Heart right ventricle (tissue), 16 donors: ENCODE measurements around the gene ACER3. TPM values are rescaled to one million over a fixed set of nuclear protein-coding genes. Genes with fewer than 3 reads are reported as not detected.
A peak's percentile ranks its signal among the peaks of the same experiment; 100 is the strongest.

Experiments
- ATAC-seq, 8 donors: fragments of 200-7000 bp; cut with Tn5 transposase; one replicate each; pipeline ENCODE4 v1.9.1; 2020; ENCODE audit warnings: mild to moderate bottlenecking in 8 of 8, moderate library complexity in 8 of 8, moderate number of reproducible peaks in 1 of 8
- DNase-seq, 2 donors: peaks; one replicate each; pipeline ENCODE4 v3.0.0-alpha.2; 2020
- H3K27ac ChIP-seq, 10 donors: fragments of 200-600 bp; sonication (generic) in 2 of 10; one replicate each; pipeline versions ENCODE4 v1.5.0 to v1.8.0; 2020 to 2022; ENCODE audit warnings: mild to moderate bottlenecking in 3 of 10
- H3K27me3 ChIP-seq, 7 donors: fragments of 200-600 bp; one replicate each; pipeline ENCODE4 v1.8.0; 2021 to 2022; ENCODE audit warnings: mild to moderate bottlenecking in 2 of 7
- H3K36me3 ChIP-seq, 9 donors: fragments of 200-600 bp; sonication (generic) in 1 of 9; one replicate each; pipeline versions ENCODE4 v1.5.0 to v1.8.0; 2020 to 2022; ENCODE audit warnings: mild to moderate bottlenecking in 2 of 9
- H3K4me1 ChIP-seq, 9 donors: fragments of 200-600 bp; sonication (generic) in 1 of 9; one replicate each; pipeline versions ENCODE4 v1.5.0 to v1.8.0; 2020 to 2022; ENCODE audit warnings: mild to moderate bottlenecking in 4 of 9
- H3K4me3 ChIP-seq, 10 donors: fragments of 200-600 bp; sonication (generic) in 2 of 10; one replicate each; pipeline versions ENCODE4 v1.5.0 to v1.8.0; 2020 to 2022; ENCODE audit warnings: mild to moderate bottlenecking in 7 of 10, moderate library complexity in 2 of 10
- H3K9me3 ChIP-seq, 11 donors: fragments of 200-600 bp in 10 of 11; sonication (generic) in 2 of 11; one replicate each; pipeline versions ENCODE4 v1.5.0 to v1.8.0; 2013 to 2022; ENCODE audit warnings: mild to moderate bottlenecking in 2 of 11, control low read depth in 1 of 11, moderate library complexity in 1 of 11
- WGBS, 2 donors: extraction: QIAGEN DNeasy Blood & Tissue Kit; methylation state at CpG; one replicate each; pipeline ENCODE4 v1.1.7; 2013; ENCODE audit warnings: inconsistent platforms in 1 of 2; 5-methylcytosine and 5-hydroxymethylcytosine counted together
- intact Hi-C, 10 donors: fragments of 100-400 bp; cut with DNase I; formaldehyde crosslinking; loops; one replicate each; pipeline versions ENCODE4 v1.11.1 to v1.14.2; 2022
- polyA plus RNA-seq, 2 donors: library from polyadenylated mRNA; stranded (reverse); fragments of 200-250 nt; gene quantifications; one replicate each; pipeline ENCODE4 v1.2.3, GENCODE V29; 2013
- total RNA-seq, 10 donors: library from RNA; stranded (reverse); fragmentation: NEBNext Ultra II Directional in 3 of 10; extraction: Animal tissue kit (Norgen Biotek cat#: 25700) in 3 of 10; gene quantifications; one replicate each; pipeline versions ENCODE4 v1.2.1 to v1.2.4, GENCODE V29; 2021 to 2023
- TF ChIP-seq, protein P1 (sequence below), 9 donors: fragments of 200-600 bp; sonication (generic) in 2 of 9; IDR thresholded peaks; one replicate each; pipeline versions ENCODE4 v1.5.0 to v1.8.0; 2021 to 2022; ENCODE audit warnings: antibody characterized with exemption in 9 of 9, mild to moderate bottlenecking in 5 of 9, moderate library complexity in 1 of 9
- donor health status: Arrhythmogenic right ventricular cardiomyopathy.
- donor health status: ischemic (EF 13 %, LVEDD 7.1; RV severe dilation, severe dysfunction).
- donor health status: healthy with polysubstance abuse.
- donor health status: DM: no; HTN: yes; CAD: no.
- donor health status: DM: no; HTN: no; CAD: no.
- donor health status: ischemic (EF 25% LVEDD 6.9; RV normal size, moderate dysfunction).
- donor health status: ischemic (EF 25% LVEDD 5.7; RV mildly dilated, moderate dysfunction).
- donor health status: healthy.
- donor health status: DM: yes; HTN: yes; CAD: no.
- donor health status: Ischemic cardiomyopathy.
- donor health status: ischemic (EF 35%, LVEDD 5.7; RV mildly dilated, moderate dysfunction).
- donor health status: nonischemic (EF 11% LVEDD 7.7; RV severe dilation, severe dysfunction).
- donor health status: DM: yes; HTN: yes; CAD: no.
- donor health status: PGD.
- donor health status: ischemic (EF 29% LVEDD 5.4; RV normal size, mild dysfunction).
- donor health status: nonischemic (EF 23%, LVEDD 6.1; RV moderate dilation, normal function).

Gene ACER3
- total and polyA plus RNA-seq, 12 donors: 2.9 to 14.8 (median 9.6) TPM

DNA sequence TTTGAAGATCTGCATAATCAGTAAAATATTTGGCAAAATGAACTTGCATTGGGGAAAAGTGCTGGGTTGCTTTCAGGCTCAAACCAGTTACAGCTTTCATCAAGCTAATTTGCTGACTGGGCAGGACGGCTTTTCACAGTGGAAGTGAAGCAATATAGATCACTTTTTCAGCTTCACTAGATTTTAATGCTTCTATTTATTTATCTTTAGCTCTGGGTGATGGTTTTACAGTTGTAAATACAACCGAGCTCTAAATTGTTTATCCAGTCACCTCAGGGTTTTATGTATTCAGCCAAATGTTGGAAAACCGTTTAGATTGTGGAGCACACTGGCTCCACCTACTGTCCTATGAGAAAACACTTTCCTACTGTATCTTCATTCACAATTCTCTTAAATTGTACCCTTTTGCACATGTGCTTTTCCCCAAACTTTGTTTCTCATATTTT is 58.2 kb downstream of the ACER3 start:
- TF ChIP-seq, protein P1, sequence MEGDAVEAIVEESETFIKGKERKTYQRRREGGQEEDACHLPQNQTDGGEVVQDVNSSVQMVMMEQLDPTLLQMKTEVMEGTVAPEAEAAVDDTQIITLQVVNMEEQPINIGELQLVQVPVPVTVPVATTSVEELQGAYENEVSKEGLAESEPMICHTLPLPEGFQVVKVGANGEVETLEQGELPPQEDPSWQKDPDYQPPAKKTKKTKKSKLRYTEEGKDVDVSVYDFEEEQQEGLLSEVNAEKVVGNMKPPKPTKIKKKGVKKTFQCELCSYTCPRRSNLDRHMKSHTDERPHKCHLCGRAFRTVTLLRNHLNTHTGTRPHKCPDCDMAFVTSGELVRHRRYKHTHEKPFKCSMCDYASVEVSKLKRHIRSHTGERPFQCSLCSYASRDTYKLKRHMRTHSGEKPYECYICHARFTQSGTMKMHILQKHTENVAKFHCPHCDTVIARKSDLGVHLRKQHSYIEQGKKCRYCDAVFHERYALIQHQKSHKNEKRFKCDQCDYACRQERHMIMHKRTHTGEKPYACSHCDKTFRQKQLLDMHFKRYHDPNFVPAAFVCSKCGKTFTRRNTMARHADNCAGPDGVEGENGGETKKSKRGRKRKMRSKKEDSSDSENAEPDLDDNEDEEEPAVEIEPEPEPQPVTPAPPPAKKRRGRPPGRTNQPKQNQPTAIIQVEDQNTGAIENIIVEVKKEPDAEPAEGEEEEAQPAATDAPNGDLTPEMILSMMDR (IDR thresholded peaks at IDR 0.05): peak; percentile 44 to 89 (median 76)
- H3K9me3 ChIP-seq: no peaks in the 10 kb centered on the region
- no peaks in the 10 kb centered on the region for H3K27me3 ChIP-seq
- no peaks in the 10 kb centered on the region for H3K36me3 ChIP-seq
- peak overlapping the region in 1 of 10 donors; percentile 43 for H3K27ac ChIP-seq
- 15 to 16% methylated on average over 3 of the region's 3 CpGs for WGBS, 2 donors
- intact Hi-C loops: loop anchor here (1.0 to 5.0 kb wide), 10 partner anchors 57 to 197 kb away; partner anchors contain the start of gene ACER3 (in 3 of the 10)
- peaks cover 0 to 18% (median 12%) of the 10 kb centered on the region in 9 donors for H3K4me1 ChIP-seq
- H3K4me3 ChIP-seq: peak overlapping the region in 5 of 10 donors; percentile 14 to 40 (median 36)
- DNase-seq (peak in 1 of 2 donors; percentile 15), ATAC-seq (peak in 7 of 8 donors; percentile 72 to 94 (median 83))

DNA sequence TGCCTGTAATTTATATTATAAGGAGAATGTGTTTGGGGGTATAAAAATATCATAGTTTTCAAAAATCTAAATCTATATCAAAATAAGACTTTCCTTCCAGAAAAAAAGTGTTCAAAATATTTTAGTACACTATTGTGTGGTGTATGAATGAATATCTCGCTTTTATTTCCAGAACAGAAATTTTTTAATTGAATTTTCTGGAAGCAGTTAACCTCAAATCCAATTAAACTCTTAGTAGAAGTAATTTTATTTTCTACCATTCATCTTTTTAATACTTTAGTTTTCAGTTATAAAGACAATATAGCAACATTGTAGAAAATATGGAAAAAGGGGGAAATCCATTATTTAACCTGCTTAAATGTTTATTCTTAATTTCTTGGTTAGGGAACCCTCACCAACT is 58.7 kb downstream of the ACER3 start:
- Histone ChIP-seq H3K36me3 (no peaks in the 10 kb centered on the region), H3K4me3 (no peak overlapping the region), H3K27ac (no peak overlapping the region), H3K9me3 (no peaks in the 10 kb centered on the region), H3K4me1 (peaks cover 0 to 18% (median 12%) of the 10 kb centered on the region in 9 donors), H3K27me3 (no peaks in the 10 kb centered on the region)
- 56 to 69% methylated on average over 1 of the region's 1 CpG for WGBS, 2 donors
- TF ChIP-seq, protein P1 (IDR thresholded peaks at IDR 0.05): no peak
- intact Hi-C loops: loop anchor here (1.0 to 5.0 kb wide), 10 partner anchors 57 to 197 kb away; partner anchors contain the start of gene ACER3 (in 3 of the 10)
- DNase-seq (no peak), ATAC-seq (no peak)

DNA sequence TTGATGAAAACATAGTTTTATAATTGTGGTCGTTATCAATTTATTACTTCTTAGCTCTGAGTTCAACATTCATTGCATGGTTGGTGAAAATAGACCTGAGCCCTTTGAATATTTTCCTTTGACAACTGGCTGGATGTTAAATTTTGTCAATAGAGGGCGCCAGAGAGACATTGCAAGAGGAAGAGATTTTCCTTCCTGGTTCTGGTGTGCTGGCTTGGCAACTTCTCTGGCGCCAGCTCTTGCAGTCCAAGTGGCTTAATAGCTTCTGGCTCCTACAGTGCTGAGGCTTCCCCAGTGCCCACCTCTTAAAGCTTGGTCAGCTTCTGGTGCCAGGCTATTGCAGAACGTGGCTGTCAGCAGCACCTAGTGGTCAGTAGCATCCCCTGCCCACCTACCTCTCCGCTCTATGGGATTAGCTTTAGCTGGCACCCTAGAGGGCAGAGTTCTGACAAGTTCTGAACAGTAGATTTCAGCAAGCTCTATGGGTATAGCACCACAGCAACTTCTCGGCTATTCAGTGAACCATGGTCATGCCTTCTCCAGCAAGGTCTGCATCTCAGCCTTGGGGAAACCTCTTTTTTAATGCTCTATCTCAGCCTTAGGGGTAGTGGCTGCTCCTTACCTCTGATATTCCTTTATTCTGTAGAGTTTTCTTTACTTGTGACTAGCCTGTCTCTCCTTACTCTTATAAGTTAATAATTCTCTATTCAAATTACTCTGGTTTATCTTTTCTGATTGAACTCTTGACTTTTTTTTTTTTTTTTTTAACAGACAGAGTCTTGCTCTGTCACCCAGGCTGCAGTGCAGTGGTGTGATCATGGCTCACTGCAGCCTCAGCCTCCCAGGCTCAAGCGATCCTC is 59.4 kb downstream of the ACER3 start:
- no peak overlapping the region for H3K27ac ChIP-seq
- no peaks in the 10 kb centered on the region for H3K36me3 ChIP-seq
- peak; percentile 60 to 81 for DNase-seq
- peak overlapping the region in 1 of 10 donors; percentile 25 for H3K4me3 ChIP-seq
- H3K27me3 ChIP-seq: no peaks in the 10 kb centered on the region
- TF ChIP-seq, protein P1 (IDR thresholded peaks at IDR 0.05): peak; percentile 86 to 95 (median 89)
- WGBS, 2 donors: 39 to 40% methylated on average over 7 of the region's 7 CpGs
- H3K4me1 ChIP-seq: peaks cover 0 to 18% (median 12%) of the 10 kb centered on the region in 9 donors
- intact Hi-C loops: loop anchor here (1.0 to 10.0 kb wide), 12 partner anchors 58 to 198 kb away; partner anchors contain the start of genes ACER3 (in 3 of the 10) and B3GNT6 (in 1 of the 10)
- no peaks in the 10 kb centered on the region for H3K9me3 ChIP-seq
- ATAC-seq: peak; percentile 87 to 96 (median 89)

DNA sequence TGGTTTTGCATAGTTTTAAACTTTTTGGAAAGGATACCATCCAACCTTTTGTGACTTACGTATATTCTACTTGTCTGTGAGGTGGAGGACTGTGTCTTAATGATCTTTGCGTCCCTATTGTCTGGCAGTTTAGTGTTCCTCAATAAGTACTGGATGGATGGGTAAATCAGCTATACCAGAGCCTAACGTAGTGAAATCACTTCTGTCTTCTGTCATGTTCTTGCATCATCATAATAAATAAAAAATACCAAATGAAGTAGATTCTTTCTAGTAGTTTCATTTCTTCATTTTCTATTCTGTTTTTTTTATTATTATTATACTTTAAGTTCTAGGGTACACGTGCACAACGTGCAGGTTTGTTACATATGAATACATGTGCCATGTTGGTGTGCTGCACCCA is 66.4 kb downstream of the ACER3 start:
- TF ChIP-seq, protein P1 (IDR thresholded peaks at IDR 0.05): no peak
- H3K4me3 ChIP-seq: no peak overlapping the region
- no peaks in the 10 kb centered on the region for H3K27me3 ChIP-seq
- ATAC-seq: no peak
- no peak overlapping the region for H3K27ac ChIP-seq
- peaks cover 0 to 16% (median 0%) of the 10 kb centered on the region in 9 donors for H3K36me3 ChIP-seq
- H3K9me3 ChIP-seq: no peaks in the 10 kb centered on the region
- intact Hi-C loops: loop anchor here in 4 of 10 donors (5.0 to 10.0 kb wide), 3 partner anchors 108 to 168 kb away; partner anchors contain the start of gene B3GNT6 (in 1 of the 4)
- 92 to 97% methylated on average over 5 of the region's 5 CpGs for WGBS, 2 donors
- H3K4me1 ChIP-seq: no peaks in the 10 kb centered on the region
- no peak for DNase-seq
